Activated CD4-positive, alpha-beta T cell treated with anti-CD3 and anti-CD28 coated beads for 1 hour (primary cell): ENCODE results near the gene SELENOO.

ENCODE experiments used
- DNase-seq: peaks from one replicate; pipeline ENCODE4 v3.0.0-alpha.2; 2020

SELENOO gene

DNA sequence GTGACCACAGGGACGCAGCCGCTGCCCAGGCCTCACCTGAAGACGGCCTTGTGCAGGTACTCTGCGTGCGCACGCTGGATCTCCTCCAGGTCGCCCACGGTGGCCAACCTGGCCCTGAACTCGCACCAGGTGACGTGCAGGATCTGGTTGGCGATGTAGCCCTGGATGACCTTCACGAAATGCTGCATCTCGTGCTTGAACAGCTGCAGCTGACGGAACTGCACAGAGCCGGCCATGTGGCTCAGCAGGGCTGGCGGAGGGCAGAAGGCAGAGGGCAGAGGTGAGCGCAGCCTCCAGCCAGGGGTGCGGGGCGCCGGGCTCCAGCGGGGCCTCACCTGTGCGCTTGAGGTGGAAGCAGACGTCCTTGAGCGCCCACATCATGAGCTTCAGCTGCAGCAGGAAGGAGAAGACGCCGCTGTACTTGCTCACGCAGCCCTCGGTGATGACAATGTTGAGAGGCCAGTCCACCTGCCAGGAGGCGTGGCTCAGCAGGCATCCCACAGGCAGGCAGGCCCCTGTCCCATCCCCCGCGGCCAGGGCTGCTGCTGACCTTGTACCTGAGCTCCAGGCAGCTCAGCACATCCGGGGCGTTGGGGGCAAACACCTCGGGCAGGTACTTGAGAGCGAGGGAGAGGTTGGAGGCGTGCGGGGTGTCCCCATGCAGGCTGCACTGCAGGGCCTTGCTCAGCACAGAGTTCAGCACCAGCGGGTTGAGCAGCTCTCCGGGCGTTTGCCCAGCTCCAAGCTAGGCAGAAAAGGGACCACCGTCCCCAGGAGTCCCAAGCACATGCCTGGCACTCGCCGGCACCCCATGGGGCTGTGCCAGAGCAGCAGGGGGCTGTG is 17.6 kb downstream of the SELENOO start:
- DNase-seq, result no peak

DNA sequence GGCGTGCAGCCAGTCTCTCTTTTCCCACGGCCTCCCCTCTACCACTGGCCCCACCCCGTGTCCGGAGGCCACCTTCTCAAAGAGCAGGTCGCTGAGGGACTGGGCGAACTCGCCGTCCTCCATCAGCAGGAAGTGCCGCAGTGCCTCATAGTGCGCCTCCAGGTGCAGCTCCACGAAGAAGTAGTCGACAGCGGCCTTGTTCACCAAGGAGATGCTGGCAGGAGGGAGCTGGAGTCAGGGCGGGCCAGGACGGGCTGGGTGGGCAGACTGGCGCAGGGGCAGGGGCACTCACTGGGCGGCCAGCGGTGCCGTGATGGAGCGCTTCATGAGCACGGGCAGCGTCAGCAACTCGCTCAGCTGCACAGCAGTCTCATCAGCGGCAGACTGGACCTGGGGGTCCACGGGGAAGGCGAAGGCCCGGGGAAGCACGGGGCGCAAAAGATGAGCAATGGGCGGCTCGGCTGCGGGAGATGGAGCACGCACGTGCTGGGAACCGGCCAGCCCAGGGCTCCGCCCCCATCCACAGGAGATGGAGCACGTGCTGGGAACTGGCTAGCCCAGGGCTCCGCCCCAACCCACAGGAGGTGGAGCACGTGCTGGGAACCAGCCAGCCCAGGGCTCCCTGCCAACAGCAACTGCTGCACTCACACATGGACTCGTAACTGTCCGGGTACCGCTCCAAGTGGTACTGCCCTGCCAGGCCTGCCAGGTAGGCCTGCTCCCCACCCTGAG is 18.4 kb downstream of the SELENOO start:
- no peak for DNase-seq

DNA sequence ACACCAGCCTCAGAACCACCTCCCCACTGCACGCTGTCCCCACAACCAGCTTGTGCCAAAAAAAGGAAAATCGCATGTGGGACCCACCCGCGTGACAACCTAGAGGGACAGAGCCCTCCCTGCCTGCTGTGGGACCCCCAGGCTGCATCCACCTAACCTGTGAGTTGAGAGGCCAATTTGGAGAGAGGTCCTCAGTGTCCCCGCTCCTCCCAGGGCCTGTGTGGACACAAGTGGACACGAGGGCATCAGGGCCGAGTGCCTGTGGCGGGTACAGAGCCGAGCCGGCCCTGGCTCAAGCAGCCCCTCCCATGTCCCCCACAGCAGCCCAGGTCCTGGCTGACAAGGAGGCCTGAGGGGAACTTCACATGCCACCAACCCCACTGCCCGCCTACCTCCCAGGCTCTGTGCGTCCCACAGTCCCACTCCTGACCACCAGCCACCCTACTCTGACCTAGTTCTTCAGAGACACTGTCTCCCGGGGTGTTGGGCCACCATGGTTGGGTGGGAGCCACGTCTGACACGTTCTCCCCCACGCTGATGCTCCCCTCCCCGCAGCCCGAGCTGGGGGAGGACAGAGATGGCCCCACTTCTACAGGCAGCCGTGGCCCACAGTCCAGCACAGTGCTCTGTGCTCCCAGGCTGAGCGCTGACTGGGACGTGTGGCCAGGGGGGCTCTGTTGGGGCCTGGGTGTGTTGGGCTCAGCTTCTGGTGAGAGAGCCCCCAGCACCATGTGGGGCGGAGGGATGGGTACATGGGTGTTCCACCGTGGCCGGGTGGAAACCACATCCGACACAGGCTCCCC is 19.2 kb downstream of the SELENOO start:
- no peak for DNase-seq

DNA sequence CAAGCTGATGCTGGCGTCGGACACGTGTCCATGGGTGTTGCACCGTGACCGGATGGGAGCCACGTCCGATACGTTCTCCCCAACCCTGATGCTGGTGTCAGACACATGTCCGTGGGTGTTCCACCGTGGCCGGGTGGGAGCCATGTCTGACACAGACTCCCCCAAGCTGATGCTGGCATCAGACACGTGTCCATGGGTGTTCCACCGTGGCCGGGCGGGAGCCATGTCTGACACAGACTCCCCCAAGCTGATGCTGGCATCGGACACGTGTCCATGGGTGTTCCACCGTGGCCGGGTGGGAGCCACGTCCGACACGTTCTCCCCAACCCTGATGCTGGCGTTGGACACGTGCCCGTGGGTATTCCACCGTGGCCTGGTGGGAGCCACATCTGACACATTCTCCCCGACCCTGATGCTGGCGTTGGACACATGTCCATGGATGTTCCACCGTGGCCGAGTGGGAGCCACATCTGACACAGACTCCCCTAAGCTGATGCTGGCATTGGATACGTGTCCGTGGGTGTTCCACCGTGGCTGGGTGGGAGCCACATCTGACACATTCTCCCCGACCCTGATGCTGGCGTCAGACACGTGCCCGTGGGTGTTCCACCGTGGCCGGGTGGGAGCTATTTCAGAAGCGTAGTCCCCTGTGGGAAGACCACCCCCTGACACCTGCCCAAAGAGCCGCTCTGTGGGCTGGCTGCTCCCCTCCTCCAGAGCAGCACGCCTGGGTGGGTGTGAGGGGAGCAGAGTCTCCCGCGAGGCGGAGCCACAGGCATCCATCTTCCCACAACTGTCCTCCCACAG is 20.0 kb downstream of the SELENOO start:
- no peak for DNase-seq

DNA sequence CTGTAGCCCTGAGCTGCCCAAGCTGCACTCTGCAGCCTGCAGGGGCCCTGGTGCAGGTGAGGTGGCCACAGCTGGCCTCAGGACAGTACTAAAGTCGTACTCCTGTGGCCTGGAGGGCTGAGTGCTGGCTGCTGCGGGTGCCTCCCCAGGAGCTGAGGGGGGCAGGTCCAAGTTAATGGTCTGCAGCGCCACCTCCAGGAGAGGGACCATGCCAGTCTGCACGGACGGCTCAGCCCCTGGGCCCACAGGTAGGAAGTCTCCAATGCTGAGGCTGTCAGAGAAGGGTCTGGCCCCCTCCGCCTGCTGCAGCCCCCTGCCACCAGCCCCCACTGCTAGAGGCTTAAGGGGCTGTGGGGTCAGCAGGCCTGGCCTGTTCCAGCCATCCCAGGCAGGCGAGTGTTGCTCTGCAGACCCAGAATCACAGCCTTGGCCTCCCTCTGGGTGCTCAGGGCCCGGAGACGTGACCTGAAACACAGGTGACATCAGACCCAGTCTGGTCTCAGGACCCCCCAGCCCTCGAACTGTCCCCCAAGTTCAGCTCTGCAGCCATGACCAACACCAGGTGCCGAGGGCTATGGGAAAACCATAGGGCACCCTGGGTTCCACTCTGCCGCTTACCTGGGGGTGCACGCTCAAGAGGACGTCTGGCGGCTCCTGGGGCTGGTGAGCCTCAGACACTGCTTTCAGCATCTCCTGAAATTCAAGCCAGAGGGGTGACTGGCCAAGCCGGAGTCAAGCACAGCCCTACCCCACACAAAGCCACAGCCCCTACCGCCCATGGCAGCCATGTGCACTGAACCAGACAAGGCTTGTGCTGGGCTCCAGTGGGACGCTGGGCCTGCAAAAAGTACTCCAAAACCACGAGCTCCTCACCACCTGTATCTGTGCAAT is 20.8 kb downstream of the SELENOO start:
- DNase-seq, result no peak

DNA sequence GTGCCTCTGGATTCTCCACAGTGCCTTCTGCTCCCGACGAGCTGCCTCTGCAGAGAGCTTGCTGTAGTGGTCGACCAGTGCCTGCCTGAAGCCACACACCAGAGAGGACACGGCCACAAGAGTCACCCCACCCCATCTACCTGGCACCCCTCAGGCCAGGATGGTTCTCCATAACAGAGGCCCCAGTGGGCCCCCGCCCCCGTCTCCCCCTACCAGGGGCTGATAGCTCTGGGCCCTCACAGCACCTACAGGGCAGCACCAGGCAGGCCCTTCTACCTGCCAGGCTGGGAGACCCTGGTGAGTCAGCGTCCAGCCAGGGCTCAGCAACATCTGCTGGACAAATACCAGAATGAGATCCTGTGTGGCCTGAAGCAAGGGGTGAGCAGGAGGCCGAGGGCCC is 21.7 kb downstream of the SELENOO start:
- DNase-seq, result no peak

DNA sequence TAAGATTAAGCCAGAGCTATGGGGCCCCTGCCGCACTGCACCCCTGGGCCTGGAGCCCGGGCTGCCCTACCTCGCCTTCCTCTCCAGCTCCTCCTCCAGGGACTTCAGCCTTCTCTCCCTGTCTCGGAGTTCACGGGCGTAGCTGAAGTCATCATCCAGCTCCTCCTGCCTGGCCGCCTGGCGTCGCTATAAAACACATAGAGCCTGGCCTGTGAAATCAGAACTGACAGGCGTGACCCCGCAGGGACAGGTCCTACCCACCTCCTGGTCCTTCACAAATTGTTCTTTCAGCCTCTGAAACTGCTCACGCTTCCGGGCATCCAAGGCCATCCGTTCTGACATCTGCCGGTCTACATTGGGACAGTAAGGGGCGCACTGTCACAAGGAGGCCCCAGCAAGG is 23.3 kb downstream of the SELENOO start:
- DNase-seq, result no peak

DNA sequence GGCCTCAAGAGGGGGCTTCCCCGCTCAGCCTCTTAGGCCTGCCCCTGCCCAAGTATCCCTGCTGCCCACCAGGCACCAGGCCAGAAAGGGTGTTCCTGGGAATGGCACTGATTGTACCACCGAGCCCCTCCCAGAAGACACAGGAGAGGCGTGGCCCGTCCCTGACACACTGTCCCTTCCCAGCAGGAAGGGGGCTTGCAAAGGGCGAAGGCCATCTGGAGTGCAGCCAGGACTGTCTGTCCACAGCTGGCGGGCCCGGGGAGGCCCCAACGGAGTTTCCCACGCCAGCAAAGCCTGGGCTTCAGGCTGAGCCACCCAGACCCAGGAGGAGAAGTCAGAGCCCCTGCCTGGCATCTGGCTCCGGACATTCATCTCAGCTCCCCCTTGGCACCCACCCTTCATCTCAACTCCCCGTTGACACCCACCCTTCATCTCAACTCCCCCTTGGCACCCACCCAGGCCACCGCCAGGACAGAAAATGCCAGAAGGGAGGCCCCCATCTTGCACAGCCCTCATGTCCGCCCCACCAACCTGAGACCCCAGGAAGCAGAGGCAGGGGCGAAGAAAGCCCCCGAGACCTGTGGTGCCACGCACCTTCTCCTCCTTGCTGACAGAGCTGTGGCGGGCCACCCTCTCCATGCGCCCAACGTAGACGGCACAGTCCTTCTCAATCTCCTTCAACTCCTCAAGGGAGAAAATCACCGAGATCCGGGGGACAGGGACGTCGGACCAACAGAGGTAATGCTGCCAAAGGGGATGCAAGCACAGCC is 24.6 kb downstream of the SELENOO start:
- no peak for DNase-seq

DNA sequence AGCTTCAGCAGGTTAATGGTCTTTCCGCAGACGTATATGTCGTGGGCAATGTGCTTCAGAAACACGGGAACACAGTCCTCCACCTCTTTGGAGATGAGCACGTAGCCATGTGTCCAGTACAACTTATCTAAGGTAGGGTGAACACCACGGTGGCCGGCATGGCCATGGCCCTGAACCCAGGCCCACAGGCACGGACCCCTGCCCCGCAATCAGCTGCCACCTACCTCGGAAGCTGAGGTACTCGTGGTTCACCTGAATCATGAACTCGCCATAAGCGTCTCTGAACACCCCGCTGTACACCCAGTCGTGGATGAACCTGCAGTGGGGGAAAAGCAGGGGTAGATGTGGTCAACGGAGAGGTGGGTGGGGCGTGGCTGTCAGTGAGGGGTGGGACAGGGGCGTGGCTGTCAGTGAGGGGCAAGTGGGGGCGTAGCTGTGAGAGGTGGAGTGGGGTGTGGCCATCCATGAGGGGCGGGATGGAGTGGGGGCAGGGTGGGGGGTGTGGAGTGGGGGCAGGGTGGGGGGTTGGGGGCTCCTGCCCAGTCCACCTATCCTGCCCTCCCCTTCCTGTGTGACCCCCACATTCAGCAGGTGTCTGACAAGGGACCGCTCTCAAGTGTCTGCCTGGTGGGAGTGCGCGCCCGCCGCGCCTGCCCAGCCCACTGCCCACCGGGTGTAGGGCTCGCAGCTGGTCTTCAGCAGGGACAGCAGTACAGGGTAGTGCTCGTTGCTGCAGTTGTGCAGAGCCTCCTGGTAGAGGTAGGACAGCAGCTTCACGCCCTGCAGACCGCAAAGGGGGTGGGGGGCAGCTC is 25.5 kb downstream of the SELENOO start:
- DNase-seq, result no peak

DNA sequence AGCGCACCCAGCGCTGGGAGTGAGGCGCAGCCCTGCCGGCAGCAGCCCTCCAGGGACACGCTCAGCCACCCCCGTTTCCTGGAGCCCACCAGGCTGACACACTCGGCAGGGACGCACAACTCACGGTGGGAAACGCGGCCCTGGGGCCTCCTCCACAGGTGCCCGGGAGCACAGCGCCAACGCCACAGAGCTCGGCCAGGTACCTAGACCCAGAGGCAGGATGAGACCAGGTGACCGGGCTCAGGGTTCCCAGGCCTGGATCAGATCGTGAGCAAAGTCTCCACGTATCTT is 26.0 kb downstream of the SELENOO start:
- DNase-seq, result no peak

DNA sequence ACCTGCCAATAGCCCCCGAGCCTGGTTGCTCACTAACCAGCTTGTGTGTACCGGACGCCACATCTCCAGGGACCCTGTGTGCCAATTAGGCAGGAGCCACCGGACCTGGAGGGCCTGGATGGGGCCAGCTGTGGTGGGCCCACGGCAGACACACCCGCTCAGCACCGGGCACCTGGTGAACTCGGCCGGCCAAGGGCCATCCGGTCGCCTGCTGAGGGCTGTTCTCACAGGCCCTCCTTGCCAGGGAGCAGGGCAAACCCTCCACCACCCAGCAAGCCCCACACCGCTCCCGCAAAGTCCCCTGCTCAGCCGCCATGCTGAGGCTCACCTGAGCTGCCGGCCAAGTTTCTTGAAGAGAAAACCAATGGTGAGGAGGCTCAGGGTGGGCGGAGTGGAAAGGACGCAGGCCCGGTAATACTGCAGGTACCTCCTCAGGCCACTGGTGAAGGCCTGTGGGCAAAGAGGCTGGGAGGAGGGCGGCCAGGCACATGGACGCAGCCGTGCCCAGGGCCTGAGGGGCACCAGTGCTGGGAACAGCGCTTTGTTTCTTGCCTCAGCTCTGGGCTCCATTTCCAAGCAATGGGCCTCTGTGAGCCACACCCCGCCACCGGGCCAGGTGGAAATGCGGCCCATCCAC is 26.9 kb downstream of the SELENOO start:
- no peak for DNase-seq

DNA sequence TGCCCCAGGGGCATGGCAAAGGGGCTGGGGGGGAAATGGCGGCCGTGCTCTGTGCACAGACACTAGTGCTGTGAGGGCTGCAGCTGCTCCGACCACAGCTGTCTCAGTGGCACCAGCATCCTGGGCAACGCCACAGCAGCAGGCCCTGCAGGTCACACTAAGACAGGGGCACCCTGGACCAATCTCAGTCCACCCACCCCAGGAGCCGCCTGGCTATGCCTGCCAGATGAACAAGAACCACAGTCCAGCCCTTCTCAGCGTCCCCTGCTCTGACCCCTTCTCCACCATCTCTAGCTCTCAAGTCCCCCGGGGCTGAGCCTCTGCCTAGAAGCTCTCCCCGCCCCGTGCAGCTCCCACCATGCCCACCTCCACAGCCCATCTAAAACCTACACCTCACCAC is 27.6 kb downstream of the SELENOO start:
- no peak for DNase-seq

DNA sequence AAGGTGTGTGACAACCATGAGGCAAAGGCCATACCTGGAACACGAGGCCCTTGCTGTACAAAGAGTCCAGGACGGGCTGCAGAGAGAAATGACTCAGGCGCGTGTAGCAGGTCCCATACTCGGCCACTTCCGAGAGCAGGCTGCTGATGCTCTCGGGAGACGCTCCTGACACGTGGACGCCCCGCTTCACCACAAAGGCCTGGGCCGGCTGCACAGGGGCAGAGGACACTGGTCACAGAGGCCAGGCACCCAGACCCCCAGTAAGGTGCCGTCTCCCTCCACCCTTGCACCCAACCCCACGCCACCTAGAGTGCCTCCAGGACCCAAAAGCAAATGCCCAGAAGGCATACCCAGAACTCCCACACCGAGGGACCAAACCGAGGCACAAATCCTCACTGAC is 28.6 kb downstream of the SELENOO start:
- no peak for DNase-seq

DNA sequence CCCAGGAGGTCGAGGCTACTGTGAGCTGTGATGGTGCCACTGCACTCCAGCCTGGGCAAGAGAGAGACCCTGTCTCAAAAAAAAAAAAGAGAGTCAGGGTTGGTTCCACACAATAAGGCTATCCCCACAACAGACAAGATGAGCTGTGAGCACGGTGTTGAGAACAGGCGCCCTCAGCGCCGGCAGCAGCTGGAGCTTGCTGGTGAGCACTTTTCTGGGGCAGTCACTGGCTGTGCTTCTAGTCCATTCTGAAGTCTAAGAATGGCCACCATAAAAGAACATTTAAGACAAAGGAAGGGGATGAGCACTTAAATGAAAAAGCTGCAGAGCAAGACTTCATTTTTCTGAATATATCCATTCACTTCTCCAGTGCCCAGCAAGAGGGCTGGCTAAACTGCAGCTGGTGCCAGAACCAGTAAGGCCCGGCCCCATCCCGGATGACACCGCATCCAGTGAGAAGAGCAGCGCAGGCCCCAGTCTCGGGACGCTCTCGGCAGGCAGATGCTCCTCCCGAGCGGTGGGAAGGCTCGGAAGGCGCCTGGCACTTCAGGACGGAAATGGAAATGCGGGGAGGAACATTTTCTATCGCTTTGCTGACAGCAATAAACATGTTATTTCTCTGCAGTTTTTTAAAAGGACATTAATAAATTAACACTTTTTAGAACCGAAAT is 31.8 kb downstream of the SELENOO start:
- DNase-seq, result no peak

DNA sequence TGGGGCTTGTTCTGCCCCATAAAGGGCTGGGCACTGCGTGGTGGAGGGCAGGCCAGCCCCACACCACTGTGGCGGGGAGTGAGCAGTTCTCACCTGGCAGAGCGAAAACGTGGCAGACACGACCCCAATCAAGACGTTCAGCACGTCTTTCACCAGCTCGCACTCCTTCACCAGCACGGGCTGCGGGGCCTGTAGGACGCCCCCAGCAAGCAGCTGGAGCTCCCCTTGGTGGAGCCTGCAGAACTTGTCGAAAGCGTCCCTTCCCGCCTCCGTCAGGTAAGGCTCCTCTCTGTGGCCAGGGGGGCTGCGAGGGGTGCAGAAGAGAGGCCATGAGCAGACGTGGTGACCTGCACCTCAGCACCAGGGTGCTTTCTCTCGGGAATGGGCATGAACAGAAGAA is 32.4 kb downstream of the SELENOO start:
- no peak for DNase-seq

DNA sequence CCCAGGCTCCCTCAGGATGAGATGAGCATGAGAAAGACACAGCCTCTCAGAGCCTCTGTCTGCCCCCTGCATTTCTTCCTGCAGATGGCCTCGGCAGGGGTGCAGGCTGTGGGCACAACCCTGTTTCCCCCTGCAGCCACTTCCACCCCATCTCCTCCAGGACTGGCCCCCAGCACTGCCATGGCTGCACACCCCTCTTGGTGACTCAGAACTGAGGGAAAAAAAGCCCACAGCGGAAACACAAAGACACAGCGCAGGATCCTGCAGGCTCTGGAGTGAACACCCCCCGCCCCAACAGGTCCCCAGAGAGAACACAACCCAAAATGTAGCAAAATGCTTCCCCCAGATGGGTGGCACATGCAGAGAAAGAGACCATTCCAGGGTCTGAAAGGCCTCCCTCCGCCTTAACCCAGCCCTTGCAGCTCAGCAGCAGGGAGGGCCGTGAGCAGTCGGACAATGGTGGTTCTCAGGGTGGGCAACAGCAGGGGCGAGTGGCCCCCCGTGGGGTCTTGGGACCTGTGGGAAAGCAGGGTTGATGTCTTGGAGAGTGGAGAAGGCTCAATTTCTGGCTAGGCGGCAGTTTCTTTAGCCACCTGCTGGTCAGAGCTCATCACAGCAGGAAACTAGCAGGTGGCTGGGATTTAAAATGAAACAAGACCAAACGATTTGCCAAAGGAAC is 36.1 kb downstream of the SELENOO start:
- DNase-seq, result no peak

DNA sequence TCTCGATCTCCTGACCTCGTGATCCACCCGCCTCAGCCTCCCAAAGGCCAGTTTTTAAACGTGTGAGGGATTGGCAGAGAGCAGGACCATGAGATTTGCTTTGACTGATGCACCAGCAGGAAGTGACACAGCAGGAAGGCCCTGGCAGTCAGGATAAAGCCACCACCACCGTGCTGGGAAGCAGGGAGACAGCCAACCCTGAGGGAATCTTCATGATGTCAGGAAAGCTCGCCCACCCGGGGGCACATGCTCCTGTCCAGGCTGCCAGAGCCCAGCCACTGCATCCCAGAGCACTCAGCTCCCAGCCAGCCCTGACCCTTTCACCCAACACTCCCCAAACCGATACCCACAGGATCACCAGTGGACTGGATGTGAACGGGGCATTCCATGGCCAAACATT is 37.9 kb downstream of the SELENOO start:
- DNase-seq, result no peak

DNA sequence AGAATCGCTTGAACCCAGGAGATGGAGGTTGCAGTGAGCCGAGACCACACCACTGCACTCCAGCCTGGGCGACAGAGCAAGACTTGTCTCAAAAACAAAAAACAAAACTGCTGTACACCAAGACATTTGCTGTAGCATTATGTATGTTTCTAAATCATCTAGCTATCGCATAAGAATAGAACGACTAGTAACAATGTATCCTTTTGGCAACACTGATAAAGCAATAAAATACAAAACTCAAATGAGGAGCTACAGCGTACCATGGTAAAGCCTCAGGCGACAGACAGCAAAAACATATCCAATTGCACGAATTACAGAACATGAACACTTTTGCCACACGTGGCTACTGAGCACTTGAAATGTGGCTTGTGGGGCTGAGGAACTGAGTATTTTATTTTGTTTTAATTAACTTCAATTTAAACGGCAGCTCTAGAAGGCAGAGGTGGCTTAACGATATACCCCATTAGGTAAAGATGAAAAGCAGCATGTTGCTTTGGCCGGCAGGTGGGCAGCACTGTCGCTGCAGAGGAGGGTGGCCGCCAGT is 41.7 kb downstream of the SELENOO start:
- no peak for DNase-seq
